Endodermal cell (in vitro differentiated cells): Measurements from ENCODE around the gene DOK3. TPM values are rescaled to one million over a fixed set of nuclear protein-coding genes. Genes with fewer than 3 reads are reported as not detected.
A peak's percentile ranks its signal among the peaks of the same experiment; 100 is the strongest.

ENCODE experiments used
- DNase-seq: peaks from one replicate; pipeline ENCODE4 v3.0.0-alpha.2; 2017
- H3K27ac ChIP-seq: 2 replicates; pipeline ENCODE4 v1.5.1; 2013; ENCODE audit warnings: mild to moderate bottlenecking, low read depth, low read length, moderate library complexity
- H3K27me3 ChIP-seq: 2 replicates; pipeline ENCODE4 v1.6.1; 2013; ENCODE audit warnings: mild to moderate bottlenecking, low read length, moderate library complexity; ENCODE audit not compliant: insufficient read depth, control insufficient read depth, poor library complexity, severe bottlenecking
- H3K36me3 ChIP-seq: 2 replicates; pipeline ENCODE4 v1.7.0; 2013; ENCODE audit warnings: mild to moderate bottlenecking, low read length, moderate library complexity; ENCODE audit not compliant: control insufficient read depth, insufficient read depth
- H3K4me1 ChIP-seq: one replicate; pipeline ENCODE4 v1.7.0; 2013; ENCODE audit warnings: low read length; ENCODE audit not compliant: control insufficient read depth, insufficient read depth
- H3K4me3 ChIP-seq: 2 replicates; pipeline ENCODE4 v1.5.1; 2013; ENCODE audit warnings: mild to moderate bottlenecking, low read length, moderate library complexity
- H3K9ac ChIP-seq: 2 replicates; pipeline ENCODE4 v1.6.1; 2013; ENCODE audit warnings: mild to moderate bottlenecking, low read length, moderate library complexity; ENCODE audit not compliant: poor library complexity, severe bottlenecking; ENCODE audit errors: extremely low read depth
- H3K9me3 ChIP-seq: 2 replicates; pipeline ENCODE4 v1.6.1; 2013; ENCODE audit warnings: mild to moderate bottlenecking, low read length, moderate library complexity; ENCODE audit not compliant: control insufficient read depth
- H3K27ac Mint-ChIP-seq: 2 replicates; pipeline ENCODE4 v1.8.0; 2020; ENCODE audit warnings: mixed read lengths
- H3K27me3 Mint-ChIP-seq: 2 replicates; pipeline ENCODE4 v1.8.0; 2021; ENCODE audit warnings: mild to moderate bottlenecking, mixed read lengths; ENCODE audit not compliant: insufficient read depth
- H3K36me3 Mint-ChIP-seq: 2 replicates; pipeline ENCODE4 v1.8.0; 2020; ENCODE audit warnings: low read depth, mixed read lengths
- H3K4me1 Mint-ChIP-seq: 2 replicates; pipeline ENCODE4 v1.8.0; 2020; ENCODE audit warnings: mixed read lengths
- H3K4me3 Mint-ChIP-seq: 2 replicates; pipeline ENCODE4 v1.8.0; 2020; ENCODE audit warnings: mild to moderate bottlenecking, moderate library complexity, mixed read lengths
- H3K9me3 Mint-ChIP-seq: 2 replicates; pipeline ENCODE4 v1.8.0; 2020; ENCODE audit warnings: mild to moderate bottlenecking, mixed read lengths
- CTCF ChIP-seq: fragments of 200-600 bp; sonication (generic); conservative IDR thresholded peaks from 2 replicates; pipeline ENCODE4 v1.5.0; 2021; ENCODE audit warnings: antibody characterized with exemption, mild to moderate bottlenecking
- WGBS, 2 experiments: methylation state at CpG; one replicate each; pipeline versions ENCODE4 v1.1.5 to v1.1.7; 2013; ENCODE audit warnings: missing lambda C conversion rate in 2 of 2, mixed read lengths in 1 of 2; ENCODE audit not compliant: insufficient coverage in 1 of 2, insufficient read length in 1 of 2; 5-methylcytosine and 5-hydroxymethylcytosine counted together
- total RNA-seq, 2 donors: library from RNA; stranded (reverse); fragmentation: NEBNext Ultra II Directional in 1 of 2; extraction: Animal tissue kit (Norgen Biotek cat#: 25700) in 1 of 2; gene quantifications; 2 replicates in 1 of 2; 3 replicates in 1 of 2; pipeline ENCODE4 v1.2.1, GENCODE V29; 2021

Gene DOK3
- total RNA-seq, 2 donors from 2014 or later: 2.1 to 7.7 TPM

DNA sequence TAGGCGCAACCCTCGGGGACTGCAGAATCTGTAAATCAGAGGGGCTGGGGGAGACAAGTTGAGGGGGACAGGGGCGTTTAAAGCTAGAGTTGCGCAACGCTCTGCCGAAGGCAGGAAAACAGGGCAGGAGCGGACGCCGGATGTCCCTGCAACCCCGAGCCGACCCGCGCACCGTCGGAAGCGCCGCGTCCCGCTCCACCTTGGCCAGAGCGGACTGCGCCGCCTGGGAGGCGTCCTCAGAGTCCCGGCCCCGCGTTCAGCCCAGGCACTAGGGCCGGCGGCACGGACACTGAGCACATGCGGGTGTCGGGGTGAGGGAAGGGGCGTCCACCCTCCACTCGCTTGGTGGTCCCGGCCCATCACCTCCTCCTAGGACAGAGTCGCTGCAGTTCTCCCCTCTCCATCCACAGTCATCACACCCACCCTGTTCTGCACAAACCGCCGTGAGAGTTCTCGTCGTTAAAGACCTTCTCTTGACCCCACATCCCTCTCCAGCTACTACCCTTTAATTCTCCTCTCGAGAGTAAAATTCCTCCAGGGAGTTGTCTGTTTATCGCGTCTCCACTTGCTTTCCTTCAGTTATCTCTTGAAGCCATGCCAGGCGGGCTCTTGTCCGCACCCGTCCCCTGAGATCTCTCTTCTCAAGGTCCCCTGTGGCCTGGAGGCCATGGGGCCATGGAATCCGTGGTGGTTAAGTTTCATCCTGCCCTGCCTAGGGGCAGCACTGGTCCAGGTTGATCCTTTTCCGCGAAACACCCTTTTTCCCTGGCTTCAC is 11.4 kb downstream of the DOK3 start:
- peaks cover 27% of the 10 kb centered on the region for H3K36me3 ChIP-seq
- peaks cover 30% of the 10 kb centered on the region for H3K27me3 Mint-ChIP-seq
- peak overlapping the region; percentile 81 for H3K4me3 ChIP-seq
- peak; percentile 55 for DNase-seq
- H3K27me3 ChIP-seq: peaks cover 14% of the 10 kb centered on the region
- H3K4me1 Mint-ChIP-seq: peaks cover 20% of the 10 kb centered on the region
- no peak overlapping the region for H3K27ac ChIP-seq
- H3K9me3 ChIP-seq: no peaks in the 10 kb centered on the region
- TF ChIP-seq CTCF: no peak
- H3K4me1 ChIP-seq: peaks cover 17% of the 10 kb centered on the region
- H3K36me3 Mint-ChIP-seq: peaks cover 15% of the 10 kb centered on the region
- no peaks in the 10 kb centered on the region for H3K9me3 Mint-ChIP-seq
- peak overlapping the region; percentile 74 for H3K4me3 Mint-ChIP-seq
- H3K9ac ChIP-seq: no peak overlapping the region
- 19 to 24% methylated on average over 28 to 48 of the region's 48 CpGs for WGBS, 2 experiments
- H3K27ac Mint-ChIP-seq: peak overlapping the region; percentile 40

GRCh38 chr5:177497292-177498012 is 12.2 kb downstream of the DOK3 start, which contains the start of gene PDLIM7:
TSS of gene PDLIM7 (minus strand) at chr5:177497604. CDS start at chr5:177496512, 1,092 bp downstream.
- Histone ChIP-seq H3K9me3 (no peaks in the 10 kb centered on the region), H3K36me3 (peaks cover 35% of the 10 kb centered on the region), H3K4me3 (peak within 1 kb of the TSS; percentile 92), H3K9ac (peak within 1 kb of the TSS; percentile 71), H3K4me1 (peaks cover 17% of the 10 kb centered on the region), H3K27me3 (peaks cover 14% of the 10 kb centered on the region), H3K27ac (peak within 1 kb of the TSS; percentile 93)
- Mint-ChIP-seq H3K27ac (peak within 1 kb of the TSS; percentile 94), H3K27me3 (peaks cover 30% of the 10 kb centered on the region), H3K36me3 (peaks cover 22% of the 10 kb centered on the region), H3K4me1 (peaks cover 24% of the 10 kb centered on the region), H3K4me3 (peak within 1 kb of the TSS; percentile 74), H3K9me3 (no peaks in the 10 kb centered on the region)
- peak; percentile 98 for DNase-seq
- 0% methylated on average over 35 to 73 of the region's 73 CpGs for WGBS, 2 experiments
- peak; percentile 24 for TF ChIP-seq CTCF

DNA sequence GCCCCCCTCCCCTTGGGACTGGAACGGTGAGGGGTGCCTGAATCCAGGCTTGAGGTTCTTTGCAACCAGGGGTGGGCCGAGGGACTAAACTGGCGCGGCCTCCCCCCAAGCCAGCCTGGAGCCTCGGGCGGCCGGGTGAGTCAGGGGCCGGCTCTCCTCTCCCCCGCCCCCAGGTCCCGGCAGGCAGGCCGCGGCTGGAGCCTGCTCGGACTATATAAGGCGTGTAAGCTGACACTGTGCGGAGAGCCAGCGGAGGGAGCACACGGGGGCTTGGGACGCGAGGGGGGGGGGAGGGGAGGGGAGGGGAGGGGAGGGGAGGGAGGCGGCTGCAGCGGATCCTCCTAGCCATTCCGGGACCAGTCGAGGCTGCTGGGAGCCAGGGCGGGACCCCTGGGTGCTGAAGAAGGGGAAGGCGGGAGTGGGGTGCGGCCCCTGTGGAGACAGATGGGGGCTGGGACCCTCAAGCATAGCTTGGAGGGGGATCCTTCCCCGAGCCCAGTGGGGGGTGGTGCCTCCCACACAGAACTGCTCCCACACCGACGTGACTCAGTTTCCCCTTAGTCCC is 12.8 kb downstream of the DOK3 start:
- Mint-ChIP-seq H3K4me3 (peak overlapping the region; percentile 74), H3K27me3 (peaks cover 30% of the 10 kb centered on the region), H3K9me3 (no peaks in the 10 kb centered on the region), H3K4me1 (peaks cover 24% of the 10 kb centered on the region), H3K36me3 (peaks cover 23% of the 10 kb centered on the region), H3K27ac (peak overlapping the region; percentile 94)
- Histone ChIP-seq H3K9me3 (no peaks in the 10 kb centered on the region), H3K4me3 (peak overlapping the region; percentile 92), H3K36me3 (peaks cover 36% of the 10 kb centered on the region), H3K27me3 (peaks cover 14% of the 10 kb centered on the region), H3K27ac (peak overlapping the region; percentile 93), H3K4me1 (peaks cover 17% of the 10 kb centered on the region), H3K9ac (peak overlapping the region; percentile 71)
- 0% methylated on average over 21 of the region's 29 CpGs; no CpG with 5 or more reads in 1 of the 2 experiments for whole genome bisulfite sequencing, 2 experiments
- DNase-seq: peak; percentile 95
- no peak for TF ChIP-seq CTCF
